Measurements from ENCODE around the gene RNF212. TPM values are rescaled to one million over a fixed set of nuclear protein-coding genes. Genes with fewer than 3 reads are reported as not detected.

The RNF212 gene
- total and polyA plus RNA-seq, 2 of the 13 experiments (the other 11 are each of a cell fraction or from before 2014, with no cell fraction given) = not detected

DNA sequence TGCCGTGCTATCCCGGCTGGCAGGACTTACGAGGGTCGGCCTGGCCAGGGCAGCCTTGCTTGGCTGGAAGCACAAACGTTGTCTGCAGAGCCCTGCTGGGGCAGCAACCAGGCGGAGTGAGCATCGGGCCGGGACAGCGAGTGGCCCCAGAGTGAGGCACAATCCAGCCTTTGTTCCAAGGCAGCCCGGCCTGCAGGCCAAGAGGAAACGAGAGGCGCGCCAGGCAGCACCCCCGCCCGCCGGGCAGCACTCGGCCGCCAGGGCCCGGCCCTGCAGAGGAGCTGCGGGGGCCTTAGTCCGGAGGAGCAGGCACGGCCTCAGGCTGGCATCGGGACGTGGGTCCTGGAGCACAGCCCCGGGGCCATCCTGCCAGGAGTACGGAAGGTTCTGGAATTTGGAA is 77.9 kb downstream of the RNF212 start (continued):
- TF ChIP-seq, protein P1, sequence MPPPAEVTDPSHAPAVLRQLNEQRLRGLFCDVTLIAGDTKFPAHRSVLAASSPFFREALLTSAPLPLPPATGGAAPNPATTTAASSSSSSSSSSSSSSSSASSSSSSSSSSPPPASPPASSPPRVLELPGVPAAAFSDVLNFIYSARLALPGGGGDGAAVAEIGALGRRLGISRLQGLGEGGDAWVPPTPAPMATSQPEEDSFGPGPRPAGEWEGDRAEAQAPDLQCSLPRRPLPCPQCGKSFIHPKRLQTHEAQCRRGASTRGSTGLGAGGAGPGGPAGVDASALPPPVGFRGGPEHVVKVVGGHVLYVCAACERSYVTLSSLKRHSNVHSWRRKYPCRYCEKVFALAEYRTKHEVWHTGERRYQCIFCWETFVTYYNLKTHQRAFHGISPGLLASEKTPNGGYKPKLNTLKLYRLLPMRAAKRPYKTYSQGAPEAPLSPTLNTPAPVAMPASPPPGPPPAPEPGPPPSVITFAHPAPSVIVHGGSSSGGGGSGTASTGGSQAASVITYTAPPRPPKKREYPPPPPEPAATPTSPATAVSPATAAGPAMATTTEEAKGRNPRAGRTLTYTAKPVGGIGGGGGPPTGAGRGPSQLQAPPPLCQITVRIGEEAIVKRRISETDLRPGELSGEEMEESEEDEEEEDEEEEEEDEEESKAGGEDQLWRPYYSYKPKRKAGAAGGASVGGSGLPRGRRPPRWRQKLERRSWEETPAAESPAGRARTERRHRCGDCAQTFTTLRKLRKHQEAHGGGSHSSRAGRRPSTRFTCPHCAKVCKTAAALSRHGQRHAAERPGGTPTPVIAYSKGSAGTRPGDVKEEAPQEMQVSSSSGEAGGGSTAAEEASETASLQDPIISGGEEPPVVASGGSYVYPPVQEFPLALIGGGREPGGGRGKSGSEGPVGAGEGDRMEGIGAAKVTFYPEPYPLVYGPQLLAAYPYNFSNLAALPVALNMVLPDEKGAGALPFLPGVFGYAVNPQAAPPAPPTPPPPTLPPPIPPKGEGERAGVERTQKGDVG (CRISPR knock-in tag; IDR thresholded peaks at IDR 0.05; ENCODE audit: borderline replicate concordance) = no peak
- TF ChIP-seq ZNF101 (CRISPR knock-in tag; IDR thresholded peaks at IDR 0.05; ENCODE audit: borderline replicate concordance, low read depth) (no peak), ZNF160 (CRISPR knock-in tag; IDR thresholded peaks at IDR 0.05) (no peak), SYNCRIP (IDR thresholded peaks at IDR 0.05; ENCODE audit: insufficient read depth, low read depth, low read length) (no peak), ZFP82 (CRISPR knock-in tag; IDR thresholded peaks at IDR 0.05; ENCODE audit: borderline replicate concordance) (no peak), ELF3 (CRISPR knock-in tag; IDR thresholded peaks at IDR 0.05) (peak; percentile 36), KAT8 (CRISPR knock-in tag; IDR thresholded peaks at IDR 0.05) (no peak), TFE3 (CRISPR knock-in tag; IDR thresholded peaks at IDR 0.05) (no peak), ZNF788 (CRISPR knock-in tag; IDR thresholded peaks at IDR 0.05; ENCODE audit: borderline replicate concordance) (no peak), SETDB1 (CRISPR knock-in tag; IDR thresholded peaks at IDR 0.05; ENCODE audit: borderline replicate concordance) (no peak), NFYC (CRISPR knock-in tag; IDR thresholded peaks at IDR 0.05) (no peak), CBFB (CRISPR knock-in tag; IDR thresholded peaks at IDR 0.05) (no peak), EHMT2 (IDR thresholded peaks at IDR 0.05; ENCODE audit: borderline replicate concordance, low read depth, low read length) (no peak), ZNF230 (CRISPR knock-in tag; IDR thresholded peaks at IDR 0.05) (no peak), FIP1L1 (IDR thresholded peaks at IDR 0.05; ENCODE audit: borderline replicate concordance, insufficient read depth, low read depth, low read length) (no peak), THAP8 (CRISPR knock-in tag; IDR thresholded peaks at IDR 0.05; ENCODE audit: borderline replicate concordance) (no peak), HDAC2 (CRISPR knock-in tag; IDR thresholded peaks at IDR 0.05) (peak; percentile 38; the same call in 1 of the 2 replicates), ZC3H4 (CRISPR knock-in tag; IDR thresholded peaks at IDR 0.05; ENCODE audit: borderline replicate concordance) (no peak), KDM5B (CRISPR knock-in tag; IDR thresholded peaks at IDR 0.05; ENCODE audit: borderline replicate concordance) (no peak), ETS1 (CRISPR knock-in tag; IDR thresholded peaks at IDR 0.05) (no peak)
- TF ChIP-seq, protein P2, sequence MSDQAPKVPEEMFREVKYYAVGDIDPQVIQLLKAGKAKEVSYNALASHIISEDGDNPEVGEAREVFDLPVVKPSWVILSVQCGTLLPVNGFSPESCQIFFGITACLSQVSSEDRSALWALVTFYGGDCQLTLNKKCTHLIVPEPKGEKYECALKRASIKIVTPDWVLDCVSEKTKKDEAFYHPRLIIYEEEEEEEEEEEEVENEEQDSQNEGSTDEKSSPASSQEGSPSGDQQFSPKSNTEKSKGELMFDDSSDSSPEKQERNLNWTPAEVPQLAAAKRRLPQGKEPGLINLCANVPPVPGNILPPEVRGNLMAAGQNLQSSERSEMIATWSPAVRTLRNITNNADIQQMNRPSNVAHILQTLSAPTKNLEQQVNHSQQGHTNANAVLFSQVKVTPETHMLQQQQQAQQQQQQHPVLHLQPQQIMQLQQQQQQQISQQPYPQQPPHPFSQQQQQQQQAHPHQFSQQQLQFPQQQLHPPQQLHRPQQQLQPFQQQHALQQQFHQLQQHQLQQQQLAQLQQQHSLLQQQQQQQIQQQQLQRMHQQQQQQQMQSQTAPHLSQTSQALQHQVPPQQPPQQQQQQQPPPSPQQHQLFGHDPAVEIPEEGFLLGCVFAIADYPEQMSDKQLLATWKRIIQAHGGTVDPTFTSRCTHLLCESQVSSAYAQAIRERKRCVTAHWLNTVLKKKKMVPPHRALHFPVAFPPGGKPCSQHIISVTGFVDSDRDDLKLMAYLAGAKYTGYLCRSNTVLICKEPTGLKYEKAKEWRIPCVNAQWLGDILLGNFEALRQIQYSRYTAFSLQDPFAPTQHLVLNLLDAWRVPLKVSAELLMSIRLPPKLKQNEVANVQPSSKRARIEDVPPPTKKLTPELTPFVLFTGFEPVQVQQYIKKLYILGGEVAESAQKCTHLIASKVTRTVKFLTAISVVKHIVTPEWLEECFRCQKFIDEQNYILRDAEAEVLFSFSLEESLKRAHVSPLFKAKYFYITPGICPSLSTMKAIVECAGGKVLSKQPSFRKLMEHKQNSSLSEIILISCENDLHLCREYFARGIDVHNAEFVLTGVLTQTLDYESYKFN (CRISPR knock-in tag; conservative IDR thresholded peaks at IDR 0.05) = no peak

All from HepG2 (cell line).